ENCODE measurements around the gene HEMGN. TPM values are rescaled to one million over a fixed set of nuclear protein-coding genes. Genes with fewer than 3 reads are reported as not detected.
"Not testable (repeated sequence)": the region's sequence is repeated elsewhere in the genome, so short reads cannot be mapped to it uniquely, and the experiment has no call there.

The HEMGN gene
- total RNA-seq, 2 donors from 2014 or later: 0.22 TPM; not detected in 1

- no peak overlapping the region for H3K27ac ChIP-seq
- intact Hi-C loops (cut with DNase I): no loop called here
These were observed 42.5 kb upstream of the HEMGN start for GRCh38 chr9:97980479-97980803.

GRCh38 chr9:97979788-97980478 is 42.0 kb upstream of the HEMGN start:
- Histone ChIP-seq H3K27me3 (no peaks in the 10 kb centered on the region), H3K9me3 (no peaks in the 10 kb centered on the region), H3K36me3 (no peaks in the 10 kb centered on the region), H3K4me1 (no peaks in the 10 kb centered on the region), H3K9ac (ENCODE audit: low read depth in 2 of 2, low read length in 2 of 2) (no peak overlapping the region), H3K27ac (no peak overlapping the region), H3K4me3 (no peak overlapping the region)
- TF ChIP-seq CTCF (IDR thresholded peaks at IDR 0.05): no peak
- DNase-seq: no peak
- intact Hi-C loops (cut with DNase I): no loop called here

More at GRCh38 chr9:97980479-97980803, 42.5 kb upstream of the HEMGN start:
- Histone ChIP-seq H3K9me3 (no peaks in the 10 kb centered on the region), H3K27me3 (no peaks in the 10 kb centered on the region), H3K9ac (ENCODE audit: low read depth in 2 of 2, low read length in 2 of 2) (peak overlapping the region in 1 of 2 donors; percentile 28), H3K36me3 (no peaks in the 10 kb centered on the region), H3K4me3 (no peak overlapping the region), H3K4me1 (no peaks in the 10 kb centered on the region)
- no peak for TF ChIP-seq CTCF (IDR thresholded peaks at IDR 0.05)
- peak; percentile 56 for DNase-seq

- Histone ChIP-seq H3K9me3 (no peaks in the 10 kb centered on the region), H3K9ac (ENCODE audit: low read depth in 2 of 2, low read length in 2 of 2) (no peak overlapping the region), H3K36me3 (no peaks in the 10 kb centered on the region), H3K27me3 (no peaks in the 10 kb centered on the region), H3K4me3 (no peak overlapping the region), H3K27ac (no peak overlapping the region), H3K4me1 (no peaks in the 10 kb centered on the region)
- DNase-seq: no peak
- intact Hi-C loops (cut with DNase I): no loop called here
- no peak for TF ChIP-seq CTCF (IDR thresholded peaks at IDR 0.05)
These were observed 40.6 kb upstream of the HEMGN start for GRCh38 chr9:97978371-97979130.

GRCh38 chr9:97976633-97977032 is 38.7 kb upstream of the HEMGN start:
- H3K9me3 ChIP-seq; H3K27me3 ChIP-seq; H3K9ac ChIP-seq (ENCODE audit: low read depth in 2 of 2, low read length in 2 of 2); H3K36me3 ChIP-seq; H3K4me1 ChIP-seq; DNase-seq; intact Hi-C loops (cut with DNase I); H3K27ac ChIP-seq; H3K4me3 ChIP-seq: not testable (repeated sequence)

GRCh38 chr9:97975376-97975775 is 37.4 kb upstream of the HEMGN start:
- Histone ChIP-seq H3K27me3 (no peaks in the 10 kb centered on the region), H3K27ac (no peak overlapping the region), H3K4me3 (no peak overlapping the region), H3K4me1 (no peaks in the 10 kb centered on the region), H3K9me3 (no peaks in the 10 kb centered on the region), H3K36me3 (no peaks in the 10 kb centered on the region), H3K9ac (ENCODE audit: low read depth in 2 of 2, low read length in 2 of 2) (no peak overlapping the region)
- intact Hi-C loops (cut with DNase I): no loop called here
- DNase-seq: no peak
- TF ChIP-seq CTCF (IDR thresholded peaks at IDR 0.05): no peak

GRCh38 chr9:97972753-97973152 is 34.8 kb upstream of the HEMGN start:
- intact Hi-C loops (cut with DNase I): no loop called here
- Histone ChIP-seq H3K9me3 (no peaks in the 10 kb centered on the region), H3K4me3 (no peak overlapping the region), H3K4me1 (no peaks in the 10 kb centered on the region), H3K27me3 (no peaks in the 10 kb centered on the region), H3K27ac (no peak overlapping the region), H3K9ac (ENCODE audit: low read depth in 2 of 2, low read length in 2 of 2) (no peak overlapping the region), H3K36me3 (no peaks in the 10 kb centered on the region)
- no peak for TF ChIP-seq CTCF (IDR thresholded peaks at IDR 0.05)
- DNase-seq: no peak
